Measurements from ENCODE around the gene C10orf71.

C10orf71 gene

DNA sequence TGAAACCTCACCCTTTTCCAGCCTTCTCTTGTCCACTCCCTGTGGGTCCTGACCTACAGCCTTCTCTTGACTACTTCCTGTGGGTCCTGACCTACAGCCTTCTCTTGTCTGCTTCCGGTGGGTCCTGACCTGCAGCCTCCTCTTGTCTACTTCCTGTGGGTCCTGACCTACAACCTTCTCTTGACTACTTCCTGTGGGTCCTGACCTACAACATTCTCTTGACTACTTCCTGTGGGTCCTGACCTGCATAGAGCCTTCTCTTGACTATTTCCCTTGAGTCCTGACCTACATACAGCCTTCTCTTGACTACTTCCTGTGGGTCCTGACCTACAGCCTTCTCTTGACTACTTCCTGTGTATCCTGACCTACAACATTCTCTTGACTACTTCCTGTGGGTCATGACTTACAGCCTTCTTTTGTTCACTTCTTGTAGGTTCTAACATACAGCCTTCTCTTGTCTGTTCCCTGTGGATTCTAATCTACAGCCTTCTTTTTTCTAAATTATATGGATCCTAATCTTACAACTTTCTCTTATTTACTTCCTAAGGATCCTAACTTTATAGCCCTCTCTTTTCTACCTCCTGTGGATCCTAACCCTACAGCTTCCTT is 36.5 kb downstream of the C10orf71 start:
- DNase-seq (ENCODE audit: low spot score), result no peak
- TF ChIP-seq, protein P1, sequence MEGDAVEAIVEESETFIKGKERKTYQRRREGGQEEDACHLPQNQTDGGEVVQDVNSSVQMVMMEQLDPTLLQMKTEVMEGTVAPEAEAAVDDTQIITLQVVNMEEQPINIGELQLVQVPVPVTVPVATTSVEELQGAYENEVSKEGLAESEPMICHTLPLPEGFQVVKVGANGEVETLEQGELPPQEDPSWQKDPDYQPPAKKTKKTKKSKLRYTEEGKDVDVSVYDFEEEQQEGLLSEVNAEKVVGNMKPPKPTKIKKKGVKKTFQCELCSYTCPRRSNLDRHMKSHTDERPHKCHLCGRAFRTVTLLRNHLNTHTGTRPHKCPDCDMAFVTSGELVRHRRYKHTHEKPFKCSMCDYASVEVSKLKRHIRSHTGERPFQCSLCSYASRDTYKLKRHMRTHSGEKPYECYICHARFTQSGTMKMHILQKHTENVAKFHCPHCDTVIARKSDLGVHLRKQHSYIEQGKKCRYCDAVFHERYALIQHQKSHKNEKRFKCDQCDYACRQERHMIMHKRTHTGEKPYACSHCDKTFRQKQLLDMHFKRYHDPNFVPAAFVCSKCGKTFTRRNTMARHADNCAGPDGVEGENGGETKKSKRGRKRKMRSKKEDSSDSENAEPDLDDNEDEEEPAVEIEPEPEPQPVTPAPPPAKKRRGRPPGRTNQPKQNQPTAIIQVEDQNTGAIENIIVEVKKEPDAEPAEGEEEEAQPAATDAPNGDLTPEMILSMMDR (IDR thresholded peaks at IDR 0.05; ENCODE audit: extremely low read depth, insufficient read depth, missing control alignments), result no peak
- in situ Hi-C loops (cut with MboI; ENCODE audit: low pct_unique_long_range_greater_than_20kb, low sequenced_read_pairs, unreplicated experiment), result no loop called here

DNA sequence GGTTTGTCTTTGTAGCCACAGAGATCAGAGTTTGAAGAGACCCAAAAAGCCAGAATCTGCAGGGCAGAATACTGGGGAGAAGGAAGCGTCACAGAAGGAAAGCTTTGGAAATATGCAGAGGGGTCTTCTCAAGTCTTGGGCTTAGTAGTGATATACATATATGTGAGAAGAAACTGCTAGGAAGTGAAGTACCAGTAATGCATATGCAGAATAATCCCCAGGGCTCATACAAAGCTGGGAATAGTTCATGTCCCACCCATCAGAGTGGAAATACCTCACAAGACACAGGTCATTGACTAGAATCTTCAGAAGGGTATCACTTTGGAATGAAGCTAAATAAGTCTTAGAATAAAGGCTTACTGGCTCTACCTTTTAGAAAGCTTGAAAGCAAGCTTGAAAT is 39.6 kb downstream of the C10orf71 start:
- no peak for DNase-seq (ENCODE audit: low spot score)
- in situ Hi-C loops (cut with MboI; ENCODE audit: low pct_unique_long_range_greater_than_20kb, low sequenced_read_pairs, unreplicated experiment), result no loop called here
- TF ChIP-seq, protein P1 (IDR thresholded peaks at IDR 0.05; ENCODE audit: extremely low read depth, insufficient read depth, missing control alignments), result no peak

DNA sequence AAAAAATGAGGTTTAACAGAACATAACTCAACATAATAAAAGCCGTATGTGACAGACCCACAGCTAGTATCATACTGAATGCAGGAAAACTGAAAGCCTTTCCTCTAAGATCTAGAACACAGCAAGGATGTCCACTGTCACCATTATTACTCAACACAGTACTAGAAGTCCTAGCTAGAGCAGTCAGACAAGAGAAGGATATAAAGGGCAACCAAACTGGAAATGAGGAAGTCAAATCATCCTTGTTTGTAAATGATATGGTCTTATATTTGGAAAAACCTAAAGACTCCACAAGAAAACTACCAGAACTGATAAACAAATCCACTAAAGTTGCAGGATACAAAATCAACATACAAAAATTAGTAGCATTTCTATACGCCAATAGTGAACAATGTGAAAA is 45.9 kb downstream of the C10orf71 start:
- TF ChIP-seq, protein P1 (IDR thresholded peaks at IDR 0.05; ENCODE audit: extremely low read depth, insufficient read depth, missing control alignments), result no peak
- in situ Hi-C loops (cut with MboI; ENCODE audit: low pct_unique_long_range_greater_than_20kb, low sequenced_read_pairs, unreplicated experiment), result no loop called here
- DNase-seq (ENCODE audit: low spot score), result no peak

DNA sequence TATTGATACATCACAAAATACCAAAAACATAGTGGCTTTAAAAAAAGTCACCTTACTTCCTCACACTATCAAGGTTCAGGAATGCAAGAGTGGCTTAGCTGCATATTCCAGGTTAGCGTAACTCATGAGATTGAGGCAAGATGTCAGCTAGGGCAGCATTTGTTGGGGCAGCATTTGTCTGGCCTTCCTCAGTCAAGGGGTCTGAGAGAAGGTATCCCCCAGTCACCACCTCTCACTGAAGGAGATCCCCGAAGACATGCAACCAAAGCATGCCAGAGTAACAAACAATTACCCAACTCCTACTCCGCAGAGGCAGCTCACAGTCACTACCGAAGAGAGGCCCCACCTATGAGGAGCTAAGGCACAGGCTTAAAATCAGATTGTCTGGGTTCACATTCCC is 48.4 kb downstream of the C10orf71 start:
- in situ Hi-C loops (cut with MboI; ENCODE audit: low pct_unique_long_range_greater_than_20kb, low sequenced_read_pairs, unreplicated experiment), result no loop called here
- DNase-seq (ENCODE audit: low spot score), result no peak
- TF ChIP-seq, protein P1 (IDR thresholded peaks at IDR 0.05; ENCODE audit: extremely low read depth, insufficient read depth, missing control alignments), result no peak

DNA sequence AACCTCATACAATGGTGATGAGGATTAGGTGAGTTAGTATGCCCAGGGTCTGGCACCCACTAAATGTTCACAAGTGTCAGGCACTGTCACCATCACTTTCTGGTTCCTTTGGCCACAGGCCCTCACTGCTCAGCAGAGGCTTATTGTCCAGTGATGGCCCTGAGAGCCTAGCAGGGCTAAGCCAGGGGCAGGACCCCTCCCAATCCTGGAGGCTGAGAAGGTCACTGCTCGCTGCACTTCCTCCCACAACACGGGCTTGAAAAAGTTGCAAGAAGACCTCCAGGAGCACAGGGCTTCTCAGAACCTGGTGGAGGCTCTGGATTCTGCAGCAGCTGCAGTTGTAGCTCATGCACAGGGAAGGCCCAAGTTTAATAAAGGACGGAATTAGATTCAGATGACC is 48.9 kb downstream of the C10orf71 start:
- in situ Hi-C loops (cut with MboI; ENCODE audit: low pct_unique_long_range_greater_than_20kb, low sequenced_read_pairs, unreplicated experiment), result no loop called here
- DNase-seq (ENCODE audit: low spot score), result no peak
- TF ChIP-seq, protein P1 (IDR thresholded peaks at IDR 0.05; ENCODE audit: extremely low read depth, insufficient read depth, missing control alignments), result no peak

DNA sequence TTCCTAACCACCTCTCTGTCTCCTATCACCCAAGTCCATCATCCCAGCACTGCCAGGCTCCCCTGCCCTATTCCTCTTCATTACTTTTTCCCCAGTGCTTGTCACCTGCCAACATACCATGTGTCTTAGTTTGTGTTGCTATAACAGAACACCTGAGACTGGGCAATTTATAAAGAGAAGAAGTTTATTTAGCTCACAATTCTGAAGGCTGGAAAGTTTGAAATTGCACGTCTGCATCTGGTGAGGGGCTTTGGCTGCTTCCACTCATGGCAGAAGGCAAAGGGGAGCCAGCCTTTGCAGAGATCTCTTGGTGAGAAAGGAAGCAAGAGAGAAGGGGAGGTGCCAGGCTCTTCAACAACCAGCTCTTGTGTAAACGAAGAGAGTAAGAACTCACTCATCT is 49.6 kb downstream of the C10orf71 start:
- TF ChIP-seq, protein P1 (IDR thresholded peaks at IDR 0.05; ENCODE audit: extremely low read depth, insufficient read depth, missing control alignments), result no peak
- in situ Hi-C loops (cut with MboI; ENCODE audit: low pct_unique_long_range_greater_than_20kb, low sequenced_read_pairs, unreplicated experiment), result no loop called here
- no peak for DNase-seq (ENCODE audit: low spot score)

All from GM13977 (cell line).